RWPE1 (cell line): ENCODE results near the gene ERC2.

Experiments used
- CTCF ChIA-PET: fragments of 350-600 bp; sonication (Branson Sonifier 250); formaldehyde crosslinking; extraction: SDS; loops from one replicate; lab custom pipeline; 2021; lab: Yijun Ruan, JAX
- POLR2A ChIA-PET: fragments of 400-600 bp; formaldehyde crosslinking; extraction: SDS; loops from one replicate; lab custom pipeline; 2020; ENCODE audit warnings: antibody characterized with exemption; ENCODE audit not compliant: low non-redundant PET; lab: Yijun Ruan, JAX
- DNase-seq: peaks from one replicate; pipeline ENCODE4 v3.0.0; 2012; ENCODE audit warnings: low spot score
- H3K27ac ChIP-seq: fragments of 450-650 bp; 2 replicates; pipeline ENCODE4 v1.5.1; 2017
- CTCF ChIP-seq: fragments of 450-650 bp; conservative IDR thresholded peaks from 2 replicates; pipeline ENCODE4 v1.5.1; 2017; ENCODE audit warnings: low read depth, mild to moderate bottlenecking

Gene ERC2

GRCh38 chr3:55984626-55985025 is 483.6 kb downstream of the ERC2 start:
- DNase-seq = no peak
- no peak overlapping the region for H3K27ac ChIP-seq
- no peak for TF ChIP-seq CTCF
- ChIA-PET POLR2A (no interaction called here), CTCF (no interaction called here)

- no peak for TF ChIP-seq CTCF
- CTCF ChIA-PET = no interaction called here
- no peak for DNase-seq
- POLR2A ChIA-PET = no interaction called here
- H3K27ac ChIP-seq = no peak overlapping the region
Measured at GRCh38 chr3:55978953-55979352, 489.3 kb downstream of the ERC2 start.

- ChIA-PET CTCF (no interaction called here), POLR2A (no interaction called here)
- DNase-seq = no peak
- TF ChIP-seq CTCF = no peak
- H3K27ac ChIP-seq = no peak overlapping the region
Measured at GRCh38 chr3:55974421-55975165, 493.7 kb downstream of the ERC2 start.

- no peak overlapping the region for H3K27ac ChIP-seq
- ChIA-PET POLR2A (no interaction called here), CTCF (interaction anchor here (0.6 kb wide), 1 partner anchor 16 kb away, joined by 5 read pairs; no protein-coding TSS in a partner anchor)
- TF ChIP-seq CTCF = no peak
- DNase-seq = no peak
Measured at GRCh38 chr3:55969634-55970033, 498.6 kb downstream of the ERC2 start.

- ChIA-PET CTCF (no interaction called here), POLR2A (no interaction called here)
- DNase-seq = no peak
- no peak for TF ChIP-seq CTCF
- no peak overlapping the region for H3K27ac ChIP-seq
Measured at GRCh38 chr3:55968331-55968730, 499.9 kb downstream of the ERC2 start.

- ChIA-PET CTCF (interaction anchor here (0.6 kb wide), 1 partner anchor 1620 kb away, joined by 3 read pairs; no protein-coding TSS in a partner anchor), POLR2A (no interaction called here)
- H3K27ac ChIP-seq = no peak overlapping the region
- no peak for TF ChIP-seq CTCF
- DNase-seq = no peak
Measured at GRCh38 chr3:55966566-55966965, 501.7 kb downstream of the ERC2 start.
